ENCODE results near the gene GNGT1. TPM values are rescaled to one million over a fixed set of nuclear protein-coding genes. Genes with fewer than 3 reads are reported as not detected.

The GNGT1 gene
- total RNA-seq, 2 donors from 2014 or later = not detected

DNA sequence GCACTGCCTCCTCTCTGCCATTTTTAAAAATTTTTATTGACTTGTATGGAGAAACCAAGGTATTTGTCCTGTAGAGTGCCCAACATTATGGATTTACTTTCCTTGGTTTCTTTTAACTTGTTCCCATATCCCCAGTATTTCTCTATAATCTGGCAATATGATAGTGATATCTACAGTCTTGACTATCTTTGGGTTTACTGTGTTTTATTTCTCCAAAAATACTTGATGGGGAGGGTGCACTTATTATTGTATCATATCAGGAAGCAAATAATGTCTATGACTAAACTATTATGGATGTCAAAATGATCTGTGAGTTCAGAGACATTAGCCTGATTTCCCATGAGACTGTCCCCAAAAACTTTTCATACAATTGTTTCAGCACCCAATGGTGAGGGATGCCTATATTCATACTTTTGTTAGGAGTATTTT is 22.4 kb upstream of the GNGT1 start:
- Histone ChIP-seq H3K27ac (no peak overlapping the region), H3K27me3 (replicated peaks; ENCODE audit: insufficient read depth) (no peaks in the 10 kb centered on the region), H3K4me1 (replicated peaks) (no peaks in the 10 kb centered on the region), H3K9me3 (no peaks in the 10 kb centered on the region), H3K36me3 (no peaks in the 10 kb centered on the region), H3K4me3 (no peak overlapping the region)
- no peak for DNase-seq (ENCODE audit: low spot score)
- intact Hi-C loops (cut with DNase I) = no loop called here
- TF ChIP-seq POLR2AphosphoS5 (IDR thresholded peaks at IDR 0.05) (no peak), POLR2A (IDR thresholded peaks at IDR 0.05) (no peak)
- TF ChIP-seq, protein P1, sequence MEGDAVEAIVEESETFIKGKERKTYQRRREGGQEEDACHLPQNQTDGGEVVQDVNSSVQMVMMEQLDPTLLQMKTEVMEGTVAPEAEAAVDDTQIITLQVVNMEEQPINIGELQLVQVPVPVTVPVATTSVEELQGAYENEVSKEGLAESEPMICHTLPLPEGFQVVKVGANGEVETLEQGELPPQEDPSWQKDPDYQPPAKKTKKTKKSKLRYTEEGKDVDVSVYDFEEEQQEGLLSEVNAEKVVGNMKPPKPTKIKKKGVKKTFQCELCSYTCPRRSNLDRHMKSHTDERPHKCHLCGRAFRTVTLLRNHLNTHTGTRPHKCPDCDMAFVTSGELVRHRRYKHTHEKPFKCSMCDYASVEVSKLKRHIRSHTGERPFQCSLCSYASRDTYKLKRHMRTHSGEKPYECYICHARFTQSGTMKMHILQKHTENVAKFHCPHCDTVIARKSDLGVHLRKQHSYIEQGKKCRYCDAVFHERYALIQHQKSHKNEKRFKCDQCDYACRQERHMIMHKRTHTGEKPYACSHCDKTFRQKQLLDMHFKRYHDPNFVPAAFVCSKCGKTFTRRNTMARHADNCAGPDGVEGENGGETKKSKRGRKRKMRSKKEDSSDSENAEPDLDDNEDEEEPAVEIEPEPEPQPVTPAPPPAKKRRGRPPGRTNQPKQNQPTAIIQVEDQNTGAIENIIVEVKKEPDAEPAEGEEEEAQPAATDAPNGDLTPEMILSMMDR (IDR thresholded peaks at IDR 0.05) = no peak

DNA sequence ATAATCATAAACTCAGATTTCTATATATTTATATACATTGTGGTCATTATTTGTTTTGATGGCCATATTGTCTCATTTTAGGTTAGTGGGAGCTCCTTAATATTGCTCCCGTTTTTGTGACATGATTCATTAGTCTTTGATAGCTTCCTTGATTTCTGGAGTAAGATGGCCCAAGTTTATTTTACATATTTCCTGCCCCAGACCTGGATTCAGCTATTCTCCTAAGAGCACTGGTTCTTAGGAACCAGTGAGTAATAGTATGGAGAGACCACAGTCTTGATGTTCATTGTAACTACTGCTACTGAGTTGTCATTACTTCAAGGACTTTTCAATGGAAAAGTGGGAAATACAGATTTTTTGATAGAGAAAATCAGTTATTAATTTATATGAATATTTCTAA is 21.8 kb upstream of the GNGT1 start:
- Histone ChIP-seq H3K4me1 (replicated peaks) (no peaks in the 10 kb centered on the region), H3K4me3 (no peak overlapping the region), H3K27ac (no peak overlapping the region), H3K27me3 (replicated peaks; ENCODE audit: insufficient read depth) (no peaks in the 10 kb centered on the region), H3K36me3 (no peaks in the 10 kb centered on the region), H3K9me3 (no peaks in the 10 kb centered on the region)
- TF ChIP-seq, protein P1 (IDR thresholded peaks at IDR 0.05) = no peak
- TF ChIP-seq POLR2A (IDR thresholded peaks at IDR 0.05) (no peak), POLR2AphosphoS5 (IDR thresholded peaks at IDR 0.05) (no peak)
- no peak for DNase-seq (ENCODE audit: low spot score)
- WGBS = 79% methylated on average over 1 of the region's 1 CpG
- intact Hi-C loops (cut with DNase I) = no loop called here

- TF ChIP-seq POLR2AphosphoS5 (IDR thresholded peaks at IDR 0.05) (no peak), POLR2A (IDR thresholded peaks at IDR 0.05) (no peak)
- TF ChIP-seq, protein P1 (IDR thresholded peaks at IDR 0.05) = no peak
- WGBS = 95% methylated on average over 3 of the region's 3 CpGs
- Histone ChIP-seq H3K9me3 (no peaks in the 10 kb centered on the region), H3K27ac (no peak overlapping the region), H3K4me1 (replicated peaks) (no peaks in the 10 kb centered on the region), H3K36me3 (no peaks in the 10 kb centered on the region), H3K27me3 (replicated peaks; ENCODE audit: insufficient read depth) (no peaks in the 10 kb centered on the region), H3K4me3 (no peak overlapping the region)
- intact Hi-C loops (cut with DNase I) = no loop called here
- DNase-seq (ENCODE audit: low spot score) = no peak
Measured at GRCh38 chr7:93889261-93889660, 17.1 kb upstream of the GNGT1 start.

DNA sequence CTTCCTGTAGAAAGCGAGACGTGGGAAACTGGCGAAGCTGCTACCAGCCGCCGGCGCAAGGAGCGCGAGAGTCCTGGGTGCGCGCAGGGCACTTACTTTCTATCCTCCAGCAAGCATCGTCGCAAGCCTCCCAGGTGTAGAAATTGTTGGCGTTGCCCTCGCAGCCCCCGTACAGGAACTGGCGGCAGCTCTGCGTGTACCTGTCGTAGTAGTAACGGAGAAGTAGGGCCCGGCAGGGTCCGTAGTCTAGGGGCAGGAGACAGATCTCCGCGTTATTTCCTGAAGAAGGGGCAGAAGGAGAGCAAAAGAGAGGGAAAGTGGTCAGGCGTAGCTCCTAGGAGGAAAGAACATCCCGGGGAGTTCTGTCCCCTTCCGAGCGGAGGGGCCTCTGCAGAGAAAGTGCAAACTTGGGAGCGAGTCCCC is 16.3 kb upstream of the GNGT1 start:
- H3K27me3 ChIP-seq (replicated peaks; ENCODE audit: insufficient read depth) = no peaks in the 10 kb centered on the region
- TF ChIP-seq POLR2A (IDR thresholded peaks at IDR 0.05) = no peak
- TF ChIP-seq, protein P1 (IDR thresholded peaks at IDR 0.05) = no peak
- no peak for TF ChIP-seq POLR2AphosphoS5 (IDR thresholded peaks at IDR 0.05)
- intact Hi-C loops (cut with DNase I) = no loop called here
- no peaks in the 10 kb centered on the region for H3K4me1 ChIP-seq (replicated peaks)
- no peaks in the 10 kb centered on the region for H3K36me3 ChIP-seq
- WGBS = 1% methylated on average over 28 of the region's 28 CpGs
- peak overlapping the region; percentile 33 to 39 for H3K4me3 ChIP-seq
- H3K9me3 ChIP-seq = no peaks in the 10 kb centered on the region
- peak; percentile 6 for DNase-seq (ENCODE audit: low spot score)
- H3K27ac ChIP-seq = no peak overlapping the region

GRCh38 chr7:93890464-93891068 is 15.8 kb upstream of the GNGT1 start, which contains the start of gene TFPI2:
Gene TFPI2 (minus strand): TSS chr7:93890753. CDS start chr7:93890678, 75 bp downstream.
- peak; percentile 12 for DNase-seq (ENCODE audit: low spot score)
- peak within 1 kb of the TSS; percentile 33 to 39 for H3K4me3 ChIP-seq
- H3K36me3 ChIP-seq = no peaks in the 10 kb centered on the region
- intact Hi-C loops (cut with DNase I) = no loop called here
- WGBS = under 1% methylated on average over 49 of the region's 49 CpGs
- no peaks in the 10 kb centered on the region for H3K9me3 ChIP-seq
- TF ChIP-seq, protein P1 (IDR thresholded peaks at IDR 0.05) = no peak
- TF ChIP-seq POLR2A (IDR thresholded peaks at IDR 0.05) (peak; percentile 6), POLR2AphosphoS5 (IDR thresholded peaks at IDR 0.05) (no peak)
- no peaks in the 10 kb centered on the region for H3K27me3 ChIP-seq (replicated peaks; ENCODE audit: insufficient read depth)
- H3K4me1 ChIP-seq (replicated peaks) = no peaks in the 10 kb centered on the region
- no peak within 1 kb of the TSS for H3K27ac ChIP-seq
